Activated CD8-positive, alpha-beta T cell treated with anti-CD3 and anti-CD28 coated beads, Interleukin-2, amount 10 ng/mL, durations not matched to agents 7 days and 5 days (primary cell): ENCODE data around the gene ZNF613. TPM values are rescaled to one million over a fixed set of nuclear protein-coding genes. Genes with fewer than 3 reads are reported as not detected.

Source experiments
- ATAC-seq: fragments of 150-1000 bp; cut with Tn5 transposase; one replicate; pipeline ENCODE4 v1.10.0; 2021; ENCODE audit warnings: moderate library complexity
- CTCF ChIA-PET: fragments of 350-600 bp; sonication (Branson Sonifier 250); formaldehyde crosslinking; loops from one replicate; lab custom pipeline; 2021; ENCODE audit warnings: antibody characterized with exemption; lab: Charles Lee
- POLR2A ChIA-PET: fragments of 350-600 bp; sonication (Branson Sonifier 250); formaldehyde crosslinking; loops from one replicate; lab custom pipeline; 2021; ENCODE audit warnings: antibody characterized with exemption; lab: Charles Lee
- DNase-seq: peaks from one replicate; pipeline ENCODE4 v3.0.0-alpha.2; 2020
- H3K27ac Mint-ChIP-seq: one replicate; pipeline ENCODE4 v1.8.0; 2021; ENCODE audit warnings: mild to moderate bottlenecking, mixed read lengths
- H3K27me3 Mint-ChIP-seq: one replicate; pipeline ENCODE4 v1.8.0; 2021; ENCODE audit warnings: low read depth, mixed read lengths
- H3K36me3 Mint-ChIP-seq: one replicate; pipeline ENCODE4 v1.8.0; 2021; ENCODE audit warnings: low read depth, mixed read lengths
- H3K4me1 Mint-ChIP-seq: one replicate; pipeline ENCODE4 v1.8.0; 2021; ENCODE audit warnings: low read depth, mixed read lengths
- H3K4me3 Mint-ChIP-seq: one replicate; pipeline ENCODE4 v1.8.0; 2021; ENCODE audit warnings: mild to moderate bottlenecking, mixed read lengths
- H3K9me3 Mint-ChIP-seq: one replicate; pipeline ENCODE4 v1.8.0; 2022; ENCODE audit warnings: mixed read lengths; ENCODE audit not compliant: insufficient read depth
- total RNA-seq, 2 experiments: library from RNA; stranded (reverse); gene quantifications; one replicate each; pipeline ENCODE4 v1.2.3, GENCODE V29; 2021

Gene ZNF613
- total RNA-seq = 1 to 10 TPM; 6.3 to 8.2 TPM

DNA sequence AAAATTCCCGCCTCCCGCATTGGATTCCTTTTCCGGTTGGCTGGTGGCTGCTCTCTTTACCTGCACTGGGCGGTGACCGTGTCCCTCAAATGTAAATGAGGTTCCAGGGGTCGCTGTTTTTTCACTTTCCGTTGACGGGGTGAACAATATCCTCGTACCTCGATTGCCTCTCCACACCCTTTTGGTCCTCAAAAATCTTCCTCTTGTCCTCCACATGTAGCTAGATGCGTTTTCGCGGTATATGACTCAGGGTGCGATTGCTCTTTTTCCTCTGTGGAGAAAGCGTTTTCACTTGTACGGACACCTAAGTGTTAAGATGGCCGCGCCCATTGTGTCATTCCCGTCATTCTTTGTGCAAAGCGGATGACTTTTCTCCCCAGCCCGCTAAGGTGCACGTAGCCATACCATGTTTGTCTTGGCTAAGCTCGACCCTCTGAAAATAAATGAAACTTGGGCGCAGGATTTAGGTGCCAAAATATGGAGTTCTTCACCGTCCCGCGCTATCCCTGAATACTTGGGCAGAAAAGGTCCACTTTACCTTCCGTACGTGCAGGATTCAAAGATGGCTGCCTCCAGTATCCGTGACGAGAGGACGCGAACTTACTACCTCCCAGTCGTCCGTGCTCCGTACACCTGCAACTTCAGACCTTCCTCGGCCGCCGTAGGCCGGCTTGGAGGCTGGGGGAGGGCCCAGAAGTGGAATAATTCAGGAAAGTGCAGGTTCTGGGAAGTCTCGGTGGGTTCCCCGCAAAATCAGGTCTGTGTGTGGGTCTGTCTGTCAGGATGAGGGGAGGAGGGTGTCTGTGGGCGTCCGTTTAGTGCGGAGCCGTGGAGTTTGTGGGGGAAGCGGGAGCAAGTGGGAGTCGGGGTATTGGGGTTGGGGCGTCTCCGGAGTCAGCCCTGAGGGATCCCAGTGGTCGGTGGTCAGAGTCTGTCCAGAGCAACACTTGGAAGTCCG lies at the start of gene ZNF613:
Gene ZNF613, plus strand, starts transcription at position 689 of the 958 bp plus-strand sequence. CDS start 8,749 bp downstream, outside the sequence.
- ChIA-PET POLR2A (no interaction called here), CTCF (no interaction called here)
- peaks cover 61% of the 10 kb centered on the region for H3K9me3 Mint-ChIP-seq
- peaks cover 17% of the 10 kb centered on the region for H3K4me1 Mint-ChIP-seq
- peaks cover 68% of the 10 kb centered on the region for H3K36me3 Mint-ChIP-seq
- peak; percentile 90 for DNase-seq
- H3K27ac Mint-ChIP-seq = peak within 1 kb of the TSS; percentile 90
- ATAC-seq = peak; percentile 94
- no peaks in the 10 kb centered on the region for H3K27me3 Mint-ChIP-seq
- H3K4me3 Mint-ChIP-seq = peak within 1 kb of the TSS; percentile 99

- ChIA-PET CTCF (no interaction called here), POLR2A (no interaction called here)
- no peak for ATAC-seq
- H3K4me1 Mint-ChIP-seq = no peaks in the 10 kb centered on the region
- DNase-seq = no peak
- H3K4me3 Mint-ChIP-seq = no peak overlapping the region
- H3K36me3 Mint-ChIP-seq = peaks cover 63% of the 10 kb centered on the region
- no peak overlapping the region for H3K27ac Mint-ChIP-seq
- peaks cover 58% of the 10 kb centered on the region for H3K9me3 Mint-ChIP-seq
- H3K27me3 Mint-ChIP-seq = no peaks in the 10 kb centered on the region
These were observed 44.8 kb upstream of the ZNF613 start for GRCh38 chr19:51882518-51882917.

- peaks cover 68% of the 10 kb centered on the region for H3K9me3 Mint-ChIP-seq
- H3K36me3 Mint-ChIP-seq = peaks cover 71% of the 10 kb centered on the region
- CTCF ChIA-PET = no interaction called here
- no peaks in the 10 kb centered on the region for H3K27me3 Mint-ChIP-seq
- no peak for ATAC-seq
- POLR2A ChIA-PET = no interaction called here
- peaks cover 7% of the 10 kb centered on the region for H3K4me1 Mint-ChIP-seq
- H3K27ac Mint-ChIP-seq = no peak overlapping the region
- H3K4me3 Mint-ChIP-seq = no peak overlapping the region
- DNase-seq = no peak
These were observed 42.6 kb upstream of the ZNF613 start for GRCh38 chr19:51884713-51885112.

GRCh38 chr19:51887522-51888498 lies 39.5 kb upstream of the ZNF613 start, which contains the start of gene ZNF577:
Gene ZNF577, minus strand, starts transcription at chr19:51887951. Its CDS starts 7,569 bp downstream, at chr19:51880382.
- DNase-seq = peak; percentile 85
- POLR2A ChIA-PET = interaction anchor here (0.5 kb wide), 1 partner anchor 20 kb away, joined by 3 read pairs; no protein-coding TSS in a partner anchor
- peak; percentile 92 for ATAC-seq
- Mint-ChIP-seq H3K27ac (peak within 1 kb of the TSS; percentile 92), H3K4me1 (peaks cover 7% of the 10 kb centered on the region), H3K27me3 (no peaks in the 10 kb centered on the region), H3K36me3 (peaks cover 79% of the 10 kb centered on the region), H3K4me3 (peak within 1 kb of the TSS; percentile 91), H3K9me3 (peaks cover 69% of the 10 kb centered on the region)
- CTCF ChIA-PET = no interaction called here

- H3K4me3 Mint-ChIP-seq = no peak overlapping the region
- no peak for DNase-seq
- ChIA-PET CTCF (no interaction called here), POLR2A (no interaction called here)
- peaks cover 75% of the 10 kb centered on the region for H3K9me3 Mint-ChIP-seq
- no peak overlapping the region for H3K27ac Mint-ChIP-seq
- no peak for ATAC-seq
- peaks cover 91% of the 10 kb centered on the region for H3K36me3 Mint-ChIP-seq
- H3K4me1 Mint-ChIP-seq = peaks cover 7% of the 10 kb centered on the region
- no peaks in the 10 kb centered on the region for H3K27me3 Mint-ChIP-seq
These were observed 37.3 kb upstream of the ZNF613 start for GRCh38 chr19:51889934-51890333.

GRCh38 chr19:51891193-51891747 lies 36.0 kb upstream of the ZNF613 start:
- Mint-ChIP-seq H3K4me3 (no peak overlapping the region), H3K9me3 (peaks cover 75% of the 10 kb centered on the region), H3K27me3 (no peaks in the 10 kb centered on the region), H3K36me3 (peaks cover 95% of the 10 kb centered on the region), H3K4me1 (peaks cover 7% of the 10 kb centered on the region), H3K27ac (no peak overlapping the region)
- no peak for ATAC-seq
- no peak for DNase-seq
- CTCF ChIA-PET = no interaction called here
- POLR2A ChIA-PET = interaction anchor here (0.6 kb wide), 1 partner anchor 12 kb away, joined by 3 read pairs; no protein-coding TSS in a partner anchor

DNA sequence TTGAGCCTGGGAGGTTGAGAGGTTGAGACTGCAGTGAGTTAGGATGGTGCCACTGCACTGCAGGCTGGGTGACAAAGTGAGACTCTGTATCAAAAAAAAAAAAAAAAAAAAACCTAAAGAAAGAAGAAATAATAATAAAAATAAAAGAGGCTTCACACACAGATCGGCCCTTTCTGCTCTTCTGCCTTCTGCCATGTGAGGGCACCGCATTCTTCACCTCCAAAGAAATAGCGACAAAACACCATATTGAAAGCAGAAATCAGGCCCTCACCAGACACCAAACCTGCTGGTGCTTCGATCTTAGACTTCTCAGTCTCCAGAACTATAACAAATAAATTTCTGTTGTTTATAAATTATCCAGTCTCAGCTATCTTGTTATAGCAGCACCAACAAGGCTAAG lies 25.4 kb upstream of the ZNF613 start:
- Mint-ChIP-seq H3K4me3 (no peak overlapping the region), H3K27ac (no peak overlapping the region), H3K36me3 (peaks cover 89% of the 10 kb centered on the region), H3K4me1 (peaks cover 22% of the 10 kb centered on the region), H3K27me3 (no peaks in the 10 kb centered on the region), H3K9me3 (peaks cover 62% of the 10 kb centered on the region)
- DNase-seq (no peak), ATAC-seq (no peak)
- POLR2A ChIA-PET = no interaction called here
- CTCF ChIA-PET = no interaction called here

DNA sequence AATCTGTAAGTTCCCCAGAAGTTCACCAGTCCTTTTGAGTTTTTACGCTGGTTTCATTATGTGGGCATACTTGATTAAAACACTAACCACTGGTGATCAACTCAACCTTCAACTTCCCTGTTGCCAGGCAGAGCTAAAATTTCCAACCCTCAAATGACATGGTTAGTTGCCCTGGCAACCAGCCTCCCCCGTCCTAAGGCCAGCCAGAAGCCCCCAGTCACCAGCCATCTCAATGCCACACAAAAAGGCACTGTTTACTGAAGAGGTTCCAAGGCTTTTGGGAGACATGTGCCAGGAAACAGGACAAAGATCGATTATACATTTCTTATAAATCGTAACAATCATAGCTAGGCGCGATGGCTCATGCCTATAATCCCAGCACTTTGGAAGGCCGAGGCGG lies 24.1 kb upstream of the ZNF613 start:
- DNase-seq (no peak), ATAC-seq (no peak)
- peaks cover 85% of the 10 kb centered on the region for H3K36me3 Mint-ChIP-seq
- peaks cover 22% of the 10 kb centered on the region for H3K4me1 Mint-ChIP-seq
- H3K27ac Mint-ChIP-seq = peak overlapping the region; percentile 17
- ChIA-PET CTCF (no interaction called here), POLR2A (interaction anchor here (0.7 kb wide), 1 partner anchor 12 kb away, joined by 3 read pairs; no protein-coding TSS in a partner anchor)
- peaks cover 2% of the 10 kb centered on the region for H3K27me3 Mint-ChIP-seq
- peak overlapping the region; percentile 98 for H3K4me3 Mint-ChIP-seq
- peaks cover 67% of the 10 kb centered on the region for H3K9me3 Mint-ChIP-seq

GRCh38 chr19:51904331-51905165 lies 22.7 kb upstream of the ZNF613 start, which contains the start of gene ZNF649:
Gene ZNF649, minus strand, starts transcription at chr19:51905017. Its CDS starts 4,910 bp downstream, at chr19:51900107.
- ATAC-seq (peak; percentile 89), DNase-seq (peak; percentile 85)
- POLR2A ChIA-PET = interaction anchor here (1.0 kb wide), 1 partner anchor 144 kb away, joined by 3 read pairs; the partner anchor contains the start of gene ZNF432
- Mint-ChIP-seq H3K36me3 (peaks cover 78% of the 10 kb centered on the region), H3K9me3 (peaks cover 71% of the 10 kb centered on the region), H3K27me3 (peaks cover 2% of the 10 kb centered on the region), H3K4me3 (peak within 1 kb of the TSS; percentile 98), H3K27ac (peak within 1 kb of the TSS; percentile 98), H3K4me1 (peaks cover 23% of the 10 kb centered on the region)
- CTCF ChIA-PET = no interaction called here

DNA sequence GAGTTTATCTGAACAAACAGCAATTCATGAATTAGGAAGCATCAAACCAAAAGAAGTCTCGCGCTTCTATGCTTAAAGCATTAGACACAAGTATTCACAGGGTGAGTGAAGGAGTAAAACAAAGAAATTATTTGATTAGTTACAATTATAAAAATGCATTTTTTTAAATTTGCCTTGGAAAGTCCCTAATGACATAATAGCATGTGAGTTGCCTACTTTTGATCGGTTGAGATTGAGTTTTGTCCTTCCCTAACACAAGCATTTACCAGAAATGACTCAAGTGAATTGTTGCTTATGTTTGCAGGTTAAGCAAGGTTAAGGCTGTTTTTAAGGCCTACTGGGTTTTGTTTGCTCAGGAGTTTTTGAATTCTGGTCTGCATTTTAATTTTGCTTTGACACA lies 22.1 kb upstream of the ZNF613 start:
- peaks cover 71% of the 10 kb centered on the region for H3K9me3 Mint-ChIP-seq
- H3K4me3 Mint-ChIP-seq = peak overlapping the region; percentile 98
- peak overlapping the region; percentile 98 for H3K27ac Mint-ChIP-seq
- ATAC-seq (no peak), DNase-seq (no peak)
- peaks cover 71% of the 10 kb centered on the region for H3K36me3 Mint-ChIP-seq
- H3K4me1 Mint-ChIP-seq = peaks cover 23% of the 10 kb centered on the region
- ChIA-PET POLR2A (interaction anchor here (1.0 kb wide), 1 partner anchor 144 kb away, joined by 3 read pairs; the partner anchor contains the start of gene ZNF432), CTCF (no interaction called here)
- peaks cover 2% of the 10 kb centered on the region for H3K27me3 Mint-ChIP-seq
